GM21526 (cell line): ENCODE data around the gene GRIA1.
"Not testable (repeated sequence)": the region's sequence is repeated elsewhere in the genome, so short reads cannot be mapped to it uniquely, and the experiment has no call there.

Source experiments
- ATAC-seq: cut with Tn5 transposase; IDR thresholded peaks from one replicate; pipeline ENCODE4 v1.9.1; 2021; ENCODE audit warnings: moderate library complexity; ENCODE audit not compliant: unreplicated experiment, low FRiP score

The GRIA1 gene

DNA sequence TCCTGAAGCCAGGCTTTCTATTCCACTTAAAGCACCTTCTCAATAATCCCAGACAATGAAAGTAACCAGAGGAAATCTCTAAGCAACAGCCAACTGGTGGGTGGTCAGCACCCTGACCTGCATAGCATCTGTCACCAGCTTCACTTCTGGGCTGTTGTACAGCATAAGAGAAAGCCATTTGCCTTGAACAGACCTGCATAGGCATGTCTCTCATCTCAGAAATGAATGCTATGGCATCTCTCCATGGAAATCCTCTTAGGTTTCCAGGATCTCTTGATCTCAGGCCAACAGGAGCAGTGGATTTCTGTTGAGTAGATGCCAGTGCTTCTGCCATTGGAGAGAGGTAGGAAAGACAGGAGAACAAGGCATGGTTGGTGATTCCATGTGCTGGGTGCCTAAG is 213.6 kb downstream of the GRIA1 start:
- ATAC-seq = no peak

GRCh38 chr5:153707626-153708025 is 217.2 kb downstream of the GRIA1 start:
- ATAC-seq = no peak

DNA sequence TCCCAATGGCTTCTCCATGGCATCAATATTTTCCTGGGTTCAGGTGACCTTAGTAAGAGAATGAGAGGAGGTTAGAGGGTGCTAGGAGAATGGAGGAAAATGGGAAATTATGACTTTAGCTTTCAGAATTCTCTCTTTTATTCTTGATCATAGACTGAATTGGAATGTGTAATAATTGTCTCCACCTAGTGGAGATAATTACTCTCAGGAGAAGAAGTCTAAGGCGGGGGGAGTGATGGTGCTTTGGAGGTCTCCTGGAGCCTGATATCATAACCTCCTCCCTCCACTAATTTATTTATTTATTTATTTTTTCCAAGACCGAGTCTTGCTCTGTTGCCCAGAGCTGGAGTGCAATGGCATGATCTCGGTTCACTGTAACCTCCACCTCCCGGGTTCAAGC is 221.3 kb downstream of the GRIA1 start:
- no peak for ATAC-seq

DNA sequence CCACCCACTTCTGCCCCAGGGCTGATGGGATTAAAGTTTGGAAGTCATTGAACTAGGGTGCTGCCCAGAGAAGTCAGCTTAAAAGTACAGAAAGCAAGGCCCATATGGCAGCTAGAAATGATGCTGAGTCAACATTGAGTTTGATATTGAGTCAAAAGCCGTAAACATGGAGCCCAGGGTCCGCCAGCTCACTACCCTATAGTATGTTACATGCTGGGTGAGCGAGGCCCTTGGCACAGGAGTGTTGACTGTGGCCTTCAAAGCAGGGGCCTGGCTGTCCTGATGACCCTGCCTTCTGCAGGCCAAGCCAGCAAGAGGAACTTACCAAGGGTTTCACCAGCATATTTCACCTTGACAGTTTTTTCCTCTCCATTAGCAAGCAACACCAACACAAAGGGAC is 222.5 kb downstream of the GRIA1 start:
- ATAC-seq = no peak

- ATAC-seq = no peak
Observed at GRCh38 chr5:153713943-153714342, 223.5 kb downstream of the GRIA1 start.

DNA sequence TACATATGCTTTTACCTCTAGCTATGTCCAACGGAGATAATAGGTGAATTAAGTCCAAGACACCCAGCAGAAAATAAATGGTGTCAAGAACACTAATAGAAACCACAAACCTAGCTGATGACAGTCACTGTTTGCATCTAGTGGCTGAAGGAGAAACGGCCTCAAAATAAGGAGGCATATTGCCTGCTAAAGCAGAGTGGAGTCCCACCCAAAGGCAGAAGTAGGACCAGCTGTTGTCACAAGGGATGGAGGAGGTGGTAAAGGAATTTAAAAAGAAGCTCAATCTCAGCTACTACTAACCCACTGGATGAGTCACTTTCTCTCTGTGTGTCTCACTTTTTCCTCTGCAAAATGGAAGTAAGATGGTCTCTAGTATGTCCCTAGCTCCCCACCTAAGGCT is 224.3 kb downstream of the GRIA1 start:
- no peak for ATAC-seq

- ATAC-seq = no peak
Observed at GRCh38 chr5:153717287-153717686, 226.8 kb downstream of the GRIA1 start.

DNA sequence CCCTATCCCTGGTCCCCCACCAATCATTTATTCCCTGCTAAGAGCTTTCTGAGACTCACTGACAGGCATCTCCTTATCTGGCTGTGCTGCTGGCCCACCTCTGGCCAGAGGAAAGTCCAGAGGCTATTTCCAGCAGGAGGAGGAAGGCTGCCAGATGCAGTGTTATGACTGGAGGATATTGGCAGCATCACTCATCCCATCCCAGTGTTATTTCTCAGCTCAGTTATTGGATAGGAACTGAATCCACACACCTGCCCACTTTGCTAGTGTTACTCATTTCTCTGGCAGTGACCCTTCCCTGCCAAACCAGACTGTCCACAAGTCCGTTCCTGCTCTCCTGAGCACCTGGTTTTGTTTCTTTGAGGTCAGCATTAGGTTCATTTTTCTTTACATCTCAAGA is 228.2 kb downstream of the GRIA1 start:
- no peak for ATAC-seq

DNA sequence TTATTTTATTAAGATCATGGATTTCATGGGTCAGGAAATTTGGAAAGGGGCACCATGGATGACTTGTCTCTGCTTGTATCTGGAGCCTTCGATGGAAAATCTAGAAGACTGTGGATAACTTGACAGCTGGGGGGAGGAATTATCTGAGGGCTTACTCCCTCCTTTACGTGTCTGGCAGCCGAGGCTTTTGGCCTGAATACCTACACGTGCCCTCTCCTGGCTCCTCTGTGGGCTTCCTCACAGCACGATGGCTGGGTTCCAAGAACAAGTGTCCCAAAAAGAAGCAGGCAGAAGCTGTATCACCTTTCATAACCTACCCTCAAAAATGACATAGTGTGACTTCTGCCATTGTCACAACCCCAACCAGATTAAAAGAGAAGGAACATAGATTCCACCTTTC is 228.9 kb downstream of the GRIA1 start:
- ATAC-seq = no peak

DNA sequence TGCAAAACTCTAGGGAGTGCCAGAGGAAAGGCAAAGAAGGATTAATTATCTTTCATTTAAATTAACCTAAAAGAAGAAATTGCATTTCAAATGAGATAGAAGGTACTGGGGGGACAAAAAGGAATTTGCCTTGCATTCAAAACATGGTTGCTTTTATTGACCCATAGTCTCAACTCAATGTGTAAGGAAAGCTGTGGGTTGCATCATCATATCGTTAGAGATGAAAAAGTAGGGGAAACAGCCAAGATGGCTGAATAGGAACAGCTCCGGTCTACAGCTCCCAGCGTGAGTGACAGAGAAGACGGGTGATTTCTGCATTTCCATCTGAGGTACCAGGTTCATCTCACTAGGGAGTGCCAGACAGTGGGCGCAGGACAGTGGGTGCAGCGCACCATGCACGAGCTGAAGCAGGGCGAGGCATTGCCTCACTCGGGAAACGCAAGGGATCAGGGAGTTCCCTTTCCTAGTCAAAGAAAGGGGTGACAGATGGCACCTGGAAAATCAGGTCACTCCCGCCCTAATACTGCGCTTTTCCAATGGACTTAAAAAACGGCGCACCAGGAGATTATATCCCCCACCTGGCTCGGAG is 232.6 kb downstream of the GRIA1 start:
- not testable (repeated sequence) for ATAC-seq

DNA sequence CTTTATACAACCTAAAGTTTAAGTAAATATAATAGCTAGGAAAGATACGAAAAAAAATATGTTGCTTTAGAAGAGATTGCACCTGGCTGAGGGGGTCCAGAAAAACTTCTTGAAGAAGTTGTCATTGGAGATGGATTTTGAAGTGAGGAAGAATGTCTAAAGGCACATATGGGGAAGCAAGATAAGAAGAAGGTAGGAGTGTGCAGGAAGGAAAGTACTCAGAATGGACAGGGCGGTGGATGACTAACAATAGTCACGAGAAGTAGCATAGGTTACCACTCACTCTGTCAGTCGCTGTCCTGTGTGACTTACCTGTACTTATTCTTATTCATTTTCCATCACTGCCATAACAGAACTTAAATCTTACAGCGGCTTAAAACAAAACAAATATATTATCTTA is 251.6 kb downstream of the GRIA1 start:
- no peak for ATAC-seq

- no peak for ATAC-seq
Observed at GRCh38 chr5:153744751-153745150, 254.3 kb downstream of the GRIA1 start.

GRCh38 chr5:153745778-153746395 is 255.4 kb downstream of the GRIA1 start:
- ATAC-seq = no peak

DNA sequence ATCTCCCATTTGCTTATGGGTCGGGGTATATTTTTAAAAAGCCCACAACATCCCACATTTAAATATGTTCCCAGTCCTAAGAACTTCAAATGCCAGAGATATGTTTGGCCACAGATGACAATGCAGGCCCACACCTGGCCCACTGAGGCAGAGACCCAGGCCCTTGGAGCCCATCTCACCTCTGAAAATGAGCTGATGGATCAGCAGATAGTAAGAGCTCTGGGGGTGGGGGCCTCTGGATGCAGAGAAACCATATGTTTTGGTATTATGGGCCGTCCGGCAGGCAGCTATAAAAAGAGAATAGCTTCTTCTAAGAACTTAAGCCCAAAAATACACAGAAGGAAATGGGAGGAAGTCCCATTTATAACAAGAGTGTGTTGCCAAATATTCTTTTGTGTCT is 256.0 kb downstream of the GRIA1 start:
- no peak for ATAC-seq

DNA sequence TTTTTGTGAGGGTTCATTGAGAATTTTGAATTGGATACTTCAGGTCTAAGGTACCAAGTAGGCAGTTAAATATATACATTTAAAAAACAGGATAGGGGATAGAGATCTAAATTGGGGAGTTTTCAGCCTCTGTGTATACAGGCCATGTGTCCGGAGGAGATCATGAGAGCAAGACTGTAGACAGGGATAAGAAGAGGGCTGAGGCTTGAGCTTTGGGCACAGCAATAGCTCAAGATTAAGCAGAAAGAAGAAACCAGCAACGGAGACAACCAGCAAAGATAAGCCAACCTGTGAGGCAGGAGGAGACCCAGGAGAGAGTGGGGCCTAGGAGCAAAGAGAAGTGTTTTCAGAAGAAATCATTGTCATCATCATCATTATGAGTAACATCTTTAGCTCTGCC is 258.4 kb downstream of the GRIA1 start:
- ATAC-seq = no peak

- ATAC-seq = no peak
Observed at GRCh38 chr5:153749960-153750359, 259.5 kb downstream of the GRIA1 start.

DNA sequence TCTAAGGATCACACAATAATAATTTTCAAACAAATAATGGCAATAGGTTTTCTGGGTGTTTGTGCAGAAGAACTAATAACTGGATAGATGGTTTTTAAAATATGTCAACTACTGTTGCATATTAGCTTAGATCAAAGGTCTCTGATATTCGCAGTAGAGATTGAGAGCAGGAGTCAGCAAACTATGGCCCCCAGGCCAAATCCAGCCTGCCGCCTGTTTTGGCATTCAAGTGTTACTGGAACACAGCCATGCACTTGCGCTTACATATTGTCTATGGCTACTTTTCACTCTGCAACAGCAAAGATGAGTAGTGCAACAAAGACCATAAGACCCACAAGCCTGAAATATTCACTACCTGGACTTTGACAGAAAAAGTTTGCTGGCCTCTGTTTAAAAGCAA is 260.8 kb downstream of the GRIA1 start:
- ATAC-seq = no peak

GRCh38 chr5:153752890-153753289 is 262.4 kb downstream of the GRIA1 start:
- no peak for ATAC-seq

DNA sequence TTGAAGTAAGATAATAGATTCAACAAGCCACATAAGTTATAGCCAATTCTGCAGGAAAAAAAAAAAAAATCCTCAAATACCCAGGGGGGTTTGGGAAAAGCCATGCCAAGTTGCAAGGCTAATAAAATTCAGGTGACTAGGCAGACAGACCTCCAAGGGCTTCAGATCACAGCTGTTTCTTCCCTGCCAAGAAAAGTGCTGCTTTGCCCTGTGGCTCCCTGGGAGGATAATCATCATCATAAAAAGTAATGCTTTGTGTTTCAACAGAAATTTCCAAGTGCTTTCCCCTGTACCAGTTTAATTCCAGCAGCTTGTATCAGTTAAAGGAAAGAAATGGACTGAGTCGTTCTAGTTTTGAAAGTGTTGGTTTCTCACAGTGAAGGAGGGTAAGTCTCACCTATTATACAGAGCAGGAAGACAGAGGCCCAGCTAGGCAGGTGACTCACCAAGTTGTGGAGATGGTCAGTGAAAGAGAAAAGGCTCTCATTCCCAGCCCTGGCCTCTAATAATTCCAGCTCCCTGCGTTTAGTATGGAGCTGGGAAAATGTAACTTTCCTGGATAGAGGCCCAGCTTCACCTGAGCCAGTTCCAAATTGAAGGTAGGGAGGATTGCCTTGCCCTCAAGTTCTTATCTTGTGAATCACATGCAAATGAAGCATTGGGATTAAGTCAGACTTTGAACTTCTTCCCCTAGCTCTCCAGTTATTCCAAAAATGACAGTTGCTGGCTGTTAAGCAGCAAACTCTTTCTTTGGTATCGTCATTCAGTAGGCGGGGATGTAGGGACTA is 263.4 kb downstream of the GRIA1 start:
- ATAC-seq = no peak

DNA sequence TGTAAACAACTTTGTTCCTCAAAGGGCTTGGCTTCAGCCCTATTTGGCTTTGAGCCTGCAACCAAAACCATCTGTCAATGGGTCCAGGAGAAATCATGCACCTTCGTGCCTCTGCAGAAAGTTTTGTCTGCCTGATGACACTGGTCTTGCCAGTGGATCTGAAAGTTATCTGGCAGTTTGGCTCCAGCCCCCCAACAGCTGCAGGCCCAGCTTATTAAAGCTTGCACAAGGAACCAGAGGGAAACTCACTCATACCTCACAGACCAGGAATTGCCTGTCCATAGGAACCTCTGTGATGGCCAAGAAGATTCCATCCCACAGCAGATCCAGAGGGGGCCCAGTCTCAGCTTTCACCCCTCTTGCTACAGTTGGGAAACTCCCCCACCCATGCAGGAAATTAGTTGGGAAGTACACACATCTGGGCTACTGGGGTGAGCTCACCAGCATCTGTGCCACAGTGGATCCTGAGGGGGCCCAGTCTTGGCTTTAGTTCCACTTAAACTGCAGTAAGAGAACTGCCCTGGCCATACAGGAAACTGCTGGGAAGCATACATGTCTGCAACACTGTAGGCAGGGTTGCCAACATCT is 265.5 kb downstream of the GRIA1 start:
- ATAC-seq = no peak

- ATAC-seq = no peak
Observed at GRCh38 chr5:153756540-153756939, 266.1 kb downstream of the GRIA1 start.

GRCh38 chr5:153765987-153766386 is 275.5 kb downstream of the GRIA1 start:
- no peak for ATAC-seq
